Skeletal muscle tissue (tissue), 4 donors: Measurements from ENCODE around the gene CENPO. TPM values are rescaled to one million over a fixed set of nuclear protein-coding genes. Genes with fewer than 3 reads are reported as not detected.

Experiments used
- H3K27ac ChIP-seq: one replicate; pipeline ENCODE4 v1.7.0; 2013; ENCODE audit warnings: mild to moderate bottlenecking, low read depth, low read length, inconsistent platforms
- H3K27me3 ChIP-seq, 3 donors: one replicate each; pipeline ENCODE4 v1.7.0; 2013; ENCODE audit warnings: low read length in 3 of 3; ENCODE audit not compliant: control insufficient read depth in 3 of 3, insufficient read depth in 3 of 3
- H3K36me3 ChIP-seq, 3 donors: one replicate each; pipeline ENCODE4 v1.7.0; 2013; ENCODE audit warnings: low read length in 3 of 3; ENCODE audit not compliant: control insufficient read depth in 3 of 3, insufficient read depth in 3 of 3
- H3K4me1 ChIP-seq, 3 donors: one replicate each; pipeline ENCODE4 v1.7.0; 2013; ENCODE audit warnings: low read length in 3 of 3, mild to moderate bottlenecking in 3 of 3; ENCODE audit not compliant: control insufficient read depth in 3 of 3, insufficient read depth in 3 of 3
- H3K4me3 ChIP-seq, 3 donors: one replicate each; pipeline ENCODE4 v1.7.0; 2013; ENCODE audit warnings: low read length in 3 of 3
- H3K9ac ChIP-seq, 3 donors: one replicate each; pipeline ENCODE4 v1.7.0; 2013; ENCODE audit warnings: low read length in 3 of 3, mild to moderate bottlenecking in 3 of 3, moderate library complexity in 2 of 3, low read depth in 1 of 3
- H3K9me3 ChIP-seq, 3 donors: one replicate each; pipeline ENCODE4 v1.7.0; 2013; ENCODE audit warnings: low read length in 3 of 3; ENCODE audit not compliant: control insufficient read depth in 3 of 3
- total RNA-seq: library from RNA; depleted of rRNA; stranded (reverse); fragments of >200 nt; gene quantifications from one replicate; pipeline ENCODE4 v1.2.3, GENCODE V29; 2014
- donor health status: Osteomylitis.

CENPO gene
- total RNA-seq, 1 donor from 2014 or later: 6.8 TPM

DNA sequence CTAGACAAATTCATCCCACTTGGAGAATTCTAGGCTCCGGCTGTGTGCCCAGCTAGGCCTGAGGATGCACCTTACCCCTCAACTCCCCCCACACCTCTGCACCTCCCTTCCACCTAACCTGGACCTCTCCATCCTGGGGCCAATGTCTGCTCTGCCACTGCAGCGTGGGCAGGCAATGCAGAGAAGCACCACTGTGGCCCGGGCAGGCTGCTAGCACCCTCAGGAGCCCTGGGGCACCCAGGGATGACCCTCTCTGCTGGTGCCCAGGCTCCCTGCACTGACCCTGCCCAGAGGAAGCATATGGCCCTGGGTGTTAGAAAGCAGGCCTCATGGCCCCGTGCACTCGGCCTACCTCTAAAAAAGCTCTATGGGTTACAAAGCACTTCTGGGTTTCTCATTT is 77.2 kb downstream of the CENPO start:
- Histone ChIP-seq H3K27me3 (no peaks in the 10 kb centered on the region), H3K4me3 (no peak overlapping the region), H3K4me1 (peaks cover 21 to 26% (median 25%) of the 10 kb centered on the region in 3 donors), H3K9ac (no peak overlapping the region), H3K36me3 (no peaks in the 10 kb centered on the region), H3K27ac (no peak overlapping the region), H3K9me3 (no peaks in the 10 kb centered on the region)

DNA sequence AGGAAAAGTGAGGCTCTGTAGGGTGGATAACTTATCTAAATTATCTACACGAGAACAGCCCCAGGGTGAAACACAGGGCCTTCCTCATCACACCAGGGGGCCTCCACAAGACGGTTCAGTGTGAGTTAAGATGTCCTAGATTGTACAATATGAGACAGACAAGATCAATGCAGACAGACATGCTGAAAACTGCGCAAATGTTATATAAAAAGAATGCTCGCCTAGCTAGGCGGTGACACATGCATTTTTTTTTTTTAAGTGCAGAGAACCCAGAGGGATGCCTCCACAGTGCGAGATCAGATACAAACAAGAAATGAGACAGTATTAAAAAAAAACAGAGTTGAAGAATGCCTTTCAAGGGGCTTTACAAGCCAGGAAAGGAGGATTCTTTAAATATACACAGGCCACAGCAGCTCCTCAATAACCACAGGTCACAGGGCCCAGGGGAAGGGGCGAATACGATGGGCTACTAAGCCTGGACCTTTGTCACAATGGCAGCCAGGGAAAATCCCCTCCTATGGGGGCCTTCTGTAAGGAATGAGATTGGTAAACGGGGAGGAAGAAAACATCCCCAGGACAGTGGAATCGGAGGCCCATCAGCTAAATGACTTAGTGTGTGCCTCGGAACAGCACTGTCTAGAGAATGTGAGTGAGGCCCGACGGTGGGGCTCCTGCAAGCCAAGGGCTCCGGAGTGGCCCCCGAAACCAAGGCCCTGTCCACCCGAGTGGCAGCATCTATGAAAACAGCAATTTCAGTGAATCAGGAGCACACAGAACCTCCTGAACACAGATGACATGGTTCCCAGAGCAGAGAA is 77.9 kb downstream of the CENPO start:
- Histone ChIP-seq H3K9ac (no peak overlapping the region), H3K9me3 (no peaks in the 10 kb centered on the region), H3K4me3 (no peak overlapping the region), H3K27me3 (no peaks in the 10 kb centered on the region), H3K27ac (peak overlapping the region; percentile 47), H3K4me1 (peaks cover 21 to 26% (median 25%) of the 10 kb centered on the region in 3 donors), H3K36me3 (no peaks in the 10 kb centered on the region)

DNA sequence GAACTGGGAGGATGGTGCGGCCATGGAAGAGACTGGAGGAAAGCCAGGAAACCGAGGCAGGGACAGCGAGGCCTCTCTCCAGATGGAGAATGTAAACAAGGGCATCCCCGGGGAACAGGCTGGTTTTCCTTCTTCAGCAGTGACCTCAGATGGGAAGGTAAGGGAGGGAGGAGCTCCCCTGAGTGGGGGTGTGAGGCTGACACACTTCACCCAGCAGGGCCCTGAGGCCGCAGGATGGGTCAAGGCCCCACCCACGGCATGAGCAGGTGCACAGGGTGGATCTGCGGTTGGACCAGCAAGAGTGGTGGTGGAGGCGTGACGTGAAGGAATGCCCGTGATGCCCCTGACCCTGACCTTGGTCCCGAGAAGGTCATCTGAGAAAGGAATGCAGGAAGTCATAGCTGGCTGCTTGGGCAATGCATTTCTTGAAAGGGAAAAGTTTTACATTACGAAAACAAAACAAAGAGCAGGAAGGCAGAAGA is 78.7 kb downstream of the CENPO start:
- Histone ChIP-seq H3K9ac (no peak overlapping the region), H3K4me3 (no peak overlapping the region), H3K36me3 (no peaks in the 10 kb centered on the region), H3K27me3 (no peaks in the 10 kb centered on the region), H3K9me3 (no peaks in the 10 kb centered on the region), H3K27ac (peak overlapping the region; percentile 47), H3K4me1 (peaks cover 21 to 26% (median 25%) of the 10 kb centered on the region in 3 donors)

Other genes starting within 250 kb of the CENPO start
- 59.0 TPM for gene PTRHD1, start within 50 bp of the CENPO start, total RNA-seq
- 13.6 TPM for gene ADCY3, start 126.8 kb downstream of the CENPO start, total RNA-seq
- 8.4 TPM for gene DNAJC27, start 178.5 kb downstream of the CENPO start, total RNA-seq
- gene EFR3B, start 248.7 kb downstream of the CENPO start, total RNA-seq: 4.7 TPM